ENCODE results near the gene IDH2.

DNA sequence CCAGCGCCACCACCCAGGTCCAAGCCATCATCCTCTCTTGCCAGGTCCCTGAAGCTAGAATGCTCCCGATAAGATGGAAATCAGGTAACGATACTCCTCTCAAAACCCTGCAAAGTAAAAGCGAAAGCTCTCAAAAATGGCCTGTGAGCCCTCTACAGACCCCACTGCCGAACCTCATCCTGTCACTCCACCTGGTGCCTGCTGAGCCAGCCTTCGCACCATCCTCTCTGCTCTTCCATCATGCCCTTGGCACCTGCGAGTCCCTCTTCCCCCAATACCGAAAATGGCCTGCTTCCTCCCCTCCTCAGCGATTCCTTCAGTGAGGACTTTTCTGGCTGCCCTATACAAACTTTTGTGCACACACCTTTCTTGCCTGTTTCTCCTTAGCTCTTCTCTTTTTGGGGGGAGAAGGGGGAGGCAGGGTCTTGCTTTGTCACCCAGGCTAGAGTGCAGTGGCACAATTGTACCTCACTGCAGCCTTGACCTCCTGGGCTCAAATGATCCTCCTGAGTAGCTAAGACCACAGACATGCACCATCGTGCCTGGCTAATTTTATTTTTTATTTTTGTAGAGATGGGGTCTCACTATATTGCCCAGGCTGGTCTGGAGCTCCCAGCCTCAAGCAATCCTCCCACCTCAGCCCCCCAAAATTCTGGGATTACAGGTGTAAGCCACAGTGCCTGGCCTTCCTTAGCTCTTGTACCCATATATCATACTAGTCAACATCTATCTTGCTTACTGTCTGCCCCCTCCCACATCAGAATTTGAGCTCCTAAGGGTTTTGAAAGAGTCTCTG, 3.0 kb downstream of the IDH2 start:
- TF ChIP-seq, protein P1, sequence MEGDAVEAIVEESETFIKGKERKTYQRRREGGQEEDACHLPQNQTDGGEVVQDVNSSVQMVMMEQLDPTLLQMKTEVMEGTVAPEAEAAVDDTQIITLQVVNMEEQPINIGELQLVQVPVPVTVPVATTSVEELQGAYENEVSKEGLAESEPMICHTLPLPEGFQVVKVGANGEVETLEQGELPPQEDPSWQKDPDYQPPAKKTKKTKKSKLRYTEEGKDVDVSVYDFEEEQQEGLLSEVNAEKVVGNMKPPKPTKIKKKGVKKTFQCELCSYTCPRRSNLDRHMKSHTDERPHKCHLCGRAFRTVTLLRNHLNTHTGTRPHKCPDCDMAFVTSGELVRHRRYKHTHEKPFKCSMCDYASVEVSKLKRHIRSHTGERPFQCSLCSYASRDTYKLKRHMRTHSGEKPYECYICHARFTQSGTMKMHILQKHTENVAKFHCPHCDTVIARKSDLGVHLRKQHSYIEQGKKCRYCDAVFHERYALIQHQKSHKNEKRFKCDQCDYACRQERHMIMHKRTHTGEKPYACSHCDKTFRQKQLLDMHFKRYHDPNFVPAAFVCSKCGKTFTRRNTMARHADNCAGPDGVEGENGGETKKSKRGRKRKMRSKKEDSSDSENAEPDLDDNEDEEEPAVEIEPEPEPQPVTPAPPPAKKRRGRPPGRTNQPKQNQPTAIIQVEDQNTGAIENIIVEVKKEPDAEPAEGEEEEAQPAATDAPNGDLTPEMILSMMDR (IDR thresholded peaks at IDR 0.05) = no peak
- no peak for TF ChIP-seq POLR2A (IDR thresholded peaks at IDR 0.05)
- no peak for TF ChIP-seq EP300 (IDR thresholded peaks at IDR 0.05)

All from tibial nerve (tissue), 4 donors.